ENCODE data around the gene RIPPLY3.
"Not testable (repeated sequence)": the region's sequence is repeated elsewhere in the genome, so short reads cannot be mapped to it uniquely, and the experiment has no call there.

The RIPPLY3 gene

DNA sequence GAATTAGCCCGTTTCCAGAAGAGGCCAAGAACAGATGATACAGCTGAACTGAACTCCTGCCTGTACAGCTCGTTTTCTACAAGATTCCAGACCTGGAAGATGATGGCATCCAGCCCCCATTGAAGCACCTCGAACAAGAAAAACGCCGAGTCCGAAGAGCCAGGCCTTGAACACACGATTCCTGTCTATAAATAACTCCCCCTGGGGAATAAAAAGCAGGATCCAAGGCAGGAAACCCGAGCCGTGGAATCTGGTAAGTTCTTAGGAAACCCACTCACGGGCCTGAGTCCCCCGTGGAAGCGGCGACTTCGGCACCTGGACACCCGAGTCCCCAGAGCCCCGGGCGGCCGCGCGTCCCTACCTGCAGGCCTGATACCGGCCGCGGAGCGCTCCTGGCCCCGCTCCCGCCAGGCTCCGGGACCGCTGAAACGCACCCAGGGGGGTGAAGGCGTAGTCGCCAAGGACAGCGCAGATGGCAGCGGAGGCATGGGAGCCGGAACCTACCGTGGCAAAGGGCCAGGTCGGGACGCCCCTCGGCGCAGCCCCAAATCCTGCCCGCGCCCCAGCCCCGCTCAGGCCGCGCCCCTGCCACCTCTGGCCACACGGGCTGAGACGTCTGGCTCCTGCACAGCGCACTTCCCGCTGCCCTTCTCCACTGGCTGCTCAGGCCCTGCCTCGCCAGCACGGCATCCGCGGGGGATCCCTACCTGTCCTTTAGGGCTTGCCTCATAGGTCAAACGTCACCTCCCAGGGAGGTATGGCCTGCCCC lies 26.0 kb upstream of the RIPPLY3 start:
- no peak for DNase-seq (ENCODE audit: low read depth in 1 of 2, low spot score in 1 of 2)

DNA sequence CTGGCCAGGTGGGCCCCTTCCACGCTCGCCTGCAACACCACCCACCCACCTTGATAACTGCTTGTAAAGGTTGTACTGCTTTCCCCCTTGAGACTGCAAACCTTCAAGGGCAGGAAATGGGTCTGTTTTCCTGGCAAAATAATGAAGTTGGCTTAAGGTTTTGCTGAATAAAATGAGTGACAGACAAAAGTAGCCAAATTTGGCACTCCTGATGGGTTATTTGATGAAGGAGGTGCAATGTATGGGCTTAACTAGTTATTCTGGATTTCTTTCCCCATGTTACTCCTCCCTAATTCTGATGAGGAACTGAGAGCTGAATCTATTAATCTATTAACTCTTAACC lies 25.5 kb upstream of the RIPPLY3 start:
- DNase-seq (ENCODE audit: low read depth in 1 of 2, low spot score in 1 of 2) = no peak

DNA sequence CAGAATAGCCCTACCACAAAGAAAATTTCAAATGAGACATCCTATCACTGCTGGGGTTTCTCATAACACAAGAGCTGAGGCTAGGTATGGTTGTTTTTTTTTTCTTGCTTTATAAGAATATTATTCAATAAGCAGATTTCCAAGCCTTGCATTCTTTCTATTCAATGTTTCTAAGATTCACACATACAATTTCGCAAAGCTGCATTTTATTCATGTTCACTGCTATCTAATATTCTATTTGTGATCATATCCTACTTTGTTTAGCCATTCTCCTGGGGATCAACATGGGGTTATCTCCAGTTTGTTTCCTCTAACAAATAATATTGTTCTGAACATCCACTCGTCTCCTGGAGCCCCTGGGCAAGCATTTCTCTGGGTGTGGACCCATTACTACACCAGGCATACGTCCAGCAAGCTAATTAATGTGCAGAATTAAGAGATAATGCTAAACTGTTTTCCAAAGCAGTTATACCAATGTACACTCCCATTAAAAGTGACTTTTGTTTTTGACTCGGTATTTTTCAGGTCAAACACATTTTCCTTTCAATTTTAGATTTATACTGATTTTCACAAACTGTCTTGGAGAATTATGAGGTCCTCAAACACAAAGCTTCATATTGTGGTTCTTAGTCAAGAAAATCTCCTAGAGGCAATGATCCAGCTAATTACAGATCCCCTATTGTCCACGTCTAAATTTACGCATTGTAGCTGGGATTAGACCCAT lies 24.4 kb upstream of the RIPPLY3 start:
- no peak for DNase-seq (ENCODE audit: low read depth in 1 of 2, low spot score in 1 of 2)

DNA sequence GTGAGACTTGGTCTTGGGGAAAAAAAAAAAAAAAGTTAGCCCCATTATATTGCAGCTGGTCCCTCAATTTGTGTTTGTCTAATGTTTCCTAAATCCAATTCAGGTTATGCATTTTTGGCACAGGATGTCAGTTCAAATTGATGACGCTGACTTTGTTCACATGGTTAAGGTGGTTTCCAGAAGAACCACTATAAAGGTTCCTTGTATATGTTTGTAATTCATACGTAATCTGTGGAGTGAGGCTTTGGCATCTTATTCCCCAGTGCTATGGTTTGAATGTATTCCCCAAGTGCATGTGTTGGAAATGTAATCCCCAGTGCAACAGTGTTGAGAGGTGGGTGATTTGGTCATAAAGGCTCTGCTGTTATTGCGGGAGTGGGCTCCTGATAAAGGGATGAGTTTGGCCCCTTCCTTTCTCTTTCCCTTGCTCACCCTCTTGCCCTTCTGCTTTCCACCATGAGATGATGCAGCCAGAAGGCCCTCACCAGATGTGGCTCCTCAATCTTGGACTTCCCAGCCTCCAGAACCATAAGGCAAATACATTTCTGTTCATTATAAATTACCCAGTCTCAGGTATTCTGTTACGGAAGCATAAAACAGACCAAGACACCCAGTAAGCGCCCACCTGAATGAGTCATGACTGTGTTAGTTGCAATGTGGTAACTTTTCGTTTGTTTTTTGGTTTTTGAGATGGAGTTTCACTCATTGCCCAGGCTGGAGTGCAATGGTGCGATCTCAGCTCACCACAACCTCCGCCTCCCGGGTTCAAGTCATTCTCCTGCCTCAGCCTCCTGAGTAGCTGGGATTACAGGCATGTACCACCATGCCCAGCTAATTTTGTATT lies 20.5 kb upstream of the RIPPLY3 start:
- DNase-seq (ENCODE audit: low read depth in 1 of 2, low spot score in 1 of 2) = no peak

DNA sequence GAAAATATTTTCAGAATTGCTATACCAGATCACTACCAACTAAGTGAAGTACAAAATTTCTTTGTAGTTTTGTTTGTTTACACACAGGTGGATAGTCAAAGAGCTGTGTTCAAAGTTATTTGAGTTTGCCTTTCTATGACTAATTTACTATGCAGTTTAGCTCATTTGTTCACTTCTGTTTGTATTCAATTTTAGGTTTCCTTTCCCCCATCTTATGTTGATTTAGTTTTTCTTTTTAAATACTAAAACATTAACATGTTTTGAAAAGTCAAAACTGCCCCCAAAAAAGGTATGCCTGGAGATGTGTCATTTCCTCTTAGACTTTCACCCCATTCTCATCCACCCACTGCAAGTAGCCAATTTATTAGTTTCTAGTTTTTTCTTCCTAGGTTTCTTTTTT lies 18.7 kb upstream of the RIPPLY3 start:
- no peak for DNase-seq (ENCODE audit: low read depth in 1 of 2, low spot score in 1 of 2)

DNA sequence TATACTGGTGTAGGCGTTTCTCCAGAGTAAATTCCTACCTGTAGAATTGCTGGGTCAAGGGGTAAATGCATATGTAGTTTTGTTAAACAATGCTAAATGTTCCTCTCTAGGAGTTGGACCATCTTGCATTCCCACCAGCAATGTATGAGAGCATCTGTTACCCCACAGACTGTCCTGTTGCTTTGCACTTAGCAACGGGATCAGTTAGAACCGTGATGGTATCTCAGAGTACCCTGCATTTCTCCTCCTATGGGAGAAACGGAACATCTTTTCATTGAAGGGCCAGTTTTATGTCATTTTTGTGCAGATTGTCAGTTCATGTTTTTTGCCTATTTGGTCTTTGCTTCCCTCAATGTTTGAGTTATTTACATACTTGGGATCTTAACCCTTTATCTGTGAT lies 18.0 kb upstream of the RIPPLY3 start:
- DNase-seq (ENCODE audit: low read depth in 1 of 2, low spot score in 1 of 2) = no peak

DNA sequence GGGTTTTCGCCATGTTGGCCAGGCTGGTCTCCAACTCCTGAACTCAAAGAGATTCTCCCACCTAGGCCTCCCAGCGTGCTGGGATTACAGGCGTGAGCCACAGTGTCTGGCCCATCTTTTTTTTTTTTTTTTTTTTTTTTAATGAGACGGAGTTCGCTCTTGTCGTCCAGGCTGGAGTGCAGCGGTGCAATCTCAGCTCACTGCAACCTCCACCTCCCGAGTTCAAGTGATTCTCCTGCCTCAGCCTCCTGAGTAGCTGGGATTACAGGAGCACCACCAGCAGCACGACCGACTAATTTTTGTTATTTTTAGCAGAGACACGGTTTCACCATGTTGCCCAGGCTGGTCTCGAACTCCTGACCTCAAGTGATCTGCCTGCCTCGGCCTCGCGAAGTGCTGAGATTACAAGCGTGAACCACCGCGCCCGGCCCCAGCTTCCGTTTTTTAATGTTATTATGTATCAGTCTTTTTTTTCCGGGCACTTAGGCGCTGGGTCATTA lies 17.3 kb upstream of the RIPPLY3 start:
- not testable (repeated sequence) for DNase-seq (ENCODE audit: low read depth in 1 of 2, low spot score in 1 of 2)

DNA sequence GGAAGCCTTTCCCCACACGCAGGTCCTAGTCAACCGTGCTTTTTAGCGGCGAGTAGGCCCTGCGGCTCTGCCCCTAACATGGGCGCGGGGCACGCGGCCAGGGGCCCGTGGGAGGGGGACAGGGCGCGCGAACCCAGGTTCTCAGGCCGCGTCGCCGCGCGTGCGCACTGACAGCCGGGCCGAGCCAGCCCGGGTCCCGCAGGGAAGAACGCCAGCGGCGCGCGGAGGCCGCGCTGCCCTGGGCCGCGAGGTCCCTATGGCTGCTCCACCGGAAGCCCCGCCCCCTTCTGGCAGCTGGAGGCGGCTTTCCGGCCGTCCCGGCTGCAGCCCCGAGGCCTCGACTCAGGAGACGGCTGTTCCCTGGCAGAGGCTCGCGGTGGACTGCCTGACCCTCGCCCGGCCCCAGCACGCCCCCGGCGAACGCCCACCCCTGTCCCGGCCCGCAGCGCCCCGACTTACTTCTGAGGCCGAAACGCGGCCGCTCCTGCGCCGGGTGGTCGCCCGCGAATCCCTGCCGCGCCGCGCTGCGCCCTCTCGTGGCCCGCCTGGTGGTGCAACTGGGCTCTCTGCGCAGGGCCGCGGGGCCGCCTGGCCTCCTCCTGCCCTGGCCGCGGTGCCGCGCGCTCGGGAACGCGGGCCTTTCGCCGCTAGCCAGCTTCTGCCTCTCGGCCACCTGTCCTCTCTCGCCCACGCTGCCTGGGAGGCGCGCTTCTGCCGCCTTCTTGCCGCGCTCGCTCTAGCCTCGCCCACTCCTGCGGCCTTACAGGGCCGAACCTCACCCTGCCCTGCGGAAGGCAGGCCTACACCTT lies 16.6 kb upstream of the RIPPLY3 start:
- peak; percentile 71 to 75 for DNase-seq (ENCODE audit: low read depth in 1 of 2, low spot score in 1 of 2)

DNA sequence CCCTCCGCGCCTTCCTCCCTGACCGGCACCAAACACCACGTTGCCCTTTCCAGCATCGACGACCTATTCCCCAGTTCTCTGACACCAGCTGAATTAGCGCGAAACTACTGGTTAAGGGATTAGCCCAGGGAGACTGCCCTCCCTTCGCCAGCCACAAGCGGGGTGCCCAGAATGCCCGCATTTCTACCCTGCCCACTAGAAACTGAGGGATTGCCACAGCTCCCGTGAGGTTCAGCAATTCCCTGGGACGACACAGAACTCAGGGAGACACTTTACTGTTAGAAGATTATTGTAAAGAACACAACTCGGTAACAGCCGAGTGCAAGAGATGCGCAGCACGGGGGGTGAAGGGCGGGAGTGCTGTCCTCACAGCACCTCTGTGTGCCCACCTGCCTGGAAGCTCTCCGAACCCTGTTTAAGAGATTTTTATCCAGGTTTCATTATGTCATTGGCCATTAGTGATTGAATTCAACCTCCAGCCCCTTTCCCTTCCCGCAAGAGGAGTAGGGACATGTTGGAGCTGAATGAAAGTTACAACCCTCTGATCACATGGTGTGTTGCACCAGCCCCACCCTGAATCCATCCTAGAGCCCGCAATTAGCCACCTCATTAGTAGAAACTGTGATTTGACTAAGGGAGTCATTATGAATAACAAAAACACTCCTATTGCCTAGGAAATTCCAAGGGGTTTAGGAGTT lies 15.8 kb upstream of the RIPPLY3 start:
- no peak for DNase-seq (ENCODE audit: low read depth in 1 of 2, low spot score in 1 of 2)

DNA sequence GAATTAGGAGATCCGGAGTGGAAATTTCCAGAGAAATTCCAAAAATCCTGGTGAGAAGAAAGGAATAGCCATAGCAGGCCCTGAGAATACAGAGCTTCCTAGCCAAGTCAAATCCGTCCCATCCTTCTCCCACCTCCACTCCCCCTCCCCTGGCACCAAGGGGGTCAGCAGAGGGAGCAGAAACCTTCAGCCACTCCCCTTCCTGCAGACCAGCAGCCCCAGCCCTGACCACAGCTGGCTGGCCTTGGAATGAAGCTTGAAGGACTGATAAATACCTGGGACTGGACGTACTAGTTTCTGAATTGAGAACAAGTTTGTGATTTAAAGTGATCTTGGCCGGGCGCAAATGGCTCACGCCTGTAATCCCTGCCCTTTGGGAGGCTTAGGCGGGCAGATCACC lies 13.8 kb upstream of the RIPPLY3 start:
- no peak for DNase-seq (ENCODE audit: low read depth in 1 of 2, low spot score in 1 of 2)

DNA sequence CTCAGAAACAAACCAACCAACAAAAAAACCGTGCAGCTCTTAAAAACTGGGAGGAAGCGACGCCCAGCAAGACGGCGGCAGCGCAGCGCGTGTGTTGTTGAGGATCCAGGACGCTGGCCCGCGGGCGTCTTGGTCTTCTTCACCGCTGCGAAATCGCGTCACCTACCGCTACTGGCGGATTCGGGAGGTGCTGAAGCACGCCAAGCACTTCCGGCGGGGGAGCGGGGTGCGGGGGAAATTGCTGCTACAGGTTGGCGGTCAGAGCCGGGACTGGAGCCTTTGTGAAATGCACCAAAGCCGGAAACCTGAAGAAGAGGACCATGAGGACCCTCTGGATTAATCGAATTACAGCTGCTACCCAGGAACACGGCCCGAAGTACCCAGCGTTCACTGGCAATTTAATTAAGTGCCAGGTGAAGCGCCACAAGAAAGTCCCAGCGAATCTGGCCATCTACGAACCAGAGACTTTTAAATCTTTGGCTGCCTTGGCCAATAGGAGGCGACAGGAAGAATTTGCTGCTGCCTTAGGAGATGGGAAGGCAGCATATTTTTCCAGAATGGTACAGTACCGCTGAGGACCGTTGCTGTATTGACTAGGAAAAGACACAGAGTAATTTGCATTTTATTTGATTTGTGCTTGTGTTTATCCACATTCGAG lies 11.9 kb upstream of the RIPPLY3 start:
- no peak for DNase-seq (ENCODE audit: low read depth in 1 of 2, low spot score in 1 of 2)

DNA sequence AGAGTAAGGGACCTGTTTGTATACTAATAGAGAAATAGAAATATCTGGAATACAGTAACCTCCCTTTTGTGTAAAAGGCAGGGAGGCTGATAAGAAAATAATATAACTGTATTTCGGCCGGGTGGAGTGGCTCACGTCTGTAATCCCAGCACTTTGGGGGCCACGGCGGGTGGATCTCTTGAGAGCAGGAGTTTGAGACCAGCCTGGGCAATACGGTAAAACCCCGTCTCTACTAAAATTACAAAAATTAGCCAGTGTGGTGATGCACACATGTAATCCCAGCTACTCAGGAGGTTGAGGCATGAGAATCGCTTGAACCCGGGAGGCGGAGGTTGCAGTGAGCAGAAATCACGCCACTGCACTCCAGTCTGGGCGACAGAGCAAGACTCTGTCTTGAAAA lies 11.2 kb upstream of the RIPPLY3 start:
- not testable (repeated sequence) for DNase-seq (ENCODE audit: low read depth in 1 of 2, low spot score in 1 of 2)

DNA sequence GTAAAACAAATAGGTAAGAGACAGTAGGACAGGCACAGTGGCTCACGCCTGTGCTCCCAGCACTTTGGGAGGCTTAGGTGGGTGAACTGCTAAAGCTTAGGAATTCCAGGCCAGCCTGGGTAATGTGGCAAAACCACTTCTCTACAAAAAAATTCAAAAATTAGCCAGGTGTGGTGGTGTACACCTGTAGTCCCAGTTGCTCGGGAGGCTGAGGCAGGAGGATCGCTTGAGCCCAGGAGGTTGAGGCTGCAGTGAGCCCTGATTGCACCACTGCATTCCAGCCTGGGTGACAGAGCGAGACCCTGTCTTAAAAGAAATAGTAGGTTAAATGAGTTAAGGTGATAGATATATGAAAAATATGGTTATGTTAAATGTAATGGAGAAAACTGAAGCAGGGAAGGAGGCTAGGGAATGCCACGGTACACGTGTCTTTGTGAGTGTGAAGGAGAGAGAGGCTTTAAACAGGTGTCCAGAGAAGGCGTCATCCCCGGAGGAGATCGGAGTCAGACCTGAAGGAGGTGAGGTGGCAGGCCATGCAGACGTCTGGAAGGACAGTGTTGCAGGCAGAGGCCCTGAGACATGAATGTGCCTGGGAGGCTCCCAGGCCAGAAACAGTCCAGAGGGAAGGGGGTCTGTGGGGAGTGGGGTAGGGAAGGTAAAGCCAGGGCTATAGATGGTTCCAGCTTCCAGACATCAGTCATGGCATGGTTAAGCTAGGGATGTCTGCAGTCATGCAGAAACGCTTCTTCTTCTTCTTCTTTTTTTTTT lies 7.2 kb upstream of the RIPPLY3 start:
- no peak for DNase-seq (ENCODE audit: low read depth in 1 of 2, low spot score in 1 of 2)

DNA sequence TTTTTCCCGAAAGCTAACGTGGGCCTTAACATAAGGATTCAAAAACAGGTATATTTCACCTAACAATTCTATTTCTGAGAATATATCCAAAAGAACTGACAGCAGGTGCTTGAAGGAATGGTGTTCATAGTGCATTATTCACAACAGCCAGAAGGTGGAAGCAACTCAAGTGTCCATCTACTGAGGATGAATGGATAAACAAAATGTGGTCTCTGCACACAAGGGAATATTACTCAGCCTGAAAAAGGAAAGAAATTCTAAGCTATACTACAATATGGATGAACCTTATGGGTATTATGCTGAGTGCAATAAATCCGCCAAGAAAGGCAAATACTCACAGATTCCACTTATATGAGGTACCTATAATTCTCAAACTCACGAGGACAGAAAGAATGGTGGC lies 6.1 kb upstream of the RIPPLY3 start:
- no peak for DNase-seq (ENCODE audit: low read depth in 1 of 2, low spot score in 1 of 2)

DNA sequence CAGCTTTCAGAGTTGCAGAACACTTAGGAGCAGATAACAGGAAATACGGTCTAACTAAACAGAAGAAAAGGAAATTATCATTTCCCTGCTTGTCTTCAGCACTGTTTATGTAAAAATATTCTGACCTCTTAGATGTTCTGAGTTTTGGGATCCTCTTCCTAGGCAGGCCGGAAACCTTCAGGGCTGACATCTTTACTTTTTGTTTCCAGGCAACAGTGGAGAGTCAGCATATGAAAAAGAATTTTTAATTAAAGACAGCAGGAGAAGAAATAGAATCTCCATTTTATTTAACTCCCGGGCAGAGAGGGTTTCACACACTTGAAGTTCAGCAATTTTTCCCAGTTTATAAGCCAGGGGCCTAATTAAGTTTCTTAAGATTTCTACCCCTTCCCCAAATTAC lies 5.1 kb upstream of the RIPPLY3 start:
- no peak for DNase-seq (ENCODE audit: low read depth in 1 of 2, low spot score in 1 of 2)

DNA sequence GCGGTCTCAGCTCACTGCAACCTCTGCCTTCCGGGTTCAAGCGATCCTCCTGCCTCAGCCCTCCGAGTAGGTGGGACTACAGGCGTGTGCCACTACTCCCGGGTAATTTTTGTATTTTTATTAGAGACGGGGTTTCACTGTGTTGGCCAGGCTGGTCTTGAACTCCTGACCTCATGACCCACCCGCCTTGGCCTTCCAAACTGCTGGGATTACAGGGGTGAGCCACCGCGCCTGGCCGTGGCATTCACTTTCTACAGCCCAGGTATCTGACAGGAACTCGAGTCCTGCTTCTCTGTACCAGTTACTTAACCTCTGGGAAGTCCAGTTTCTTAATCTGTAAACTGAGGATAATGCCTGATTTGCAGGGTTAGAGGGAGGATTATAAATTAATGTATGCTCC lies 3.7 kb upstream of the RIPPLY3 start:
- not testable (repeated sequence) for DNase-seq (ENCODE audit: low read depth in 1 of 2, low spot score in 1 of 2)

DNA sequence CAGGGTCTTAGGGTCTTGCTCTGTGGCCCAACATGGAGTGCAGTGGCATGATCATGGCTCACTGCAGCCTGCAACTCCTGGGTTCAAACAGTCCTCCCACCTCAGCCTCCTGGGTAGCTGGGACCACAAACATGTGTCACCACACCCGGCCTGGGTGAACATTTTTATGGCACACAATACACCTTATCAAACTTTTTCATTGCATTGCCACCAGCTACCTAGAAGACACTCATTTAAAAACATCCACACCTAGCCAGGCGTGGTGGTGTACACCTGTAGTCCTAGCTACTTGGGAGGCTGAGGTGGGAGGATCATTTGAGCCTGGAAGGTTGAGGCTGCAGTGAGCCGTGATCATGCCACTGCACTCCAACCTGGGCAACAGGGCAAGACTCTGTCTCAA lies 2.6 kb upstream of the RIPPLY3 start:
- DNase-seq (ENCODE audit: low read depth in 1 of 2, low spot score in 1 of 2) = not testable (repeated sequence)

DNA sequence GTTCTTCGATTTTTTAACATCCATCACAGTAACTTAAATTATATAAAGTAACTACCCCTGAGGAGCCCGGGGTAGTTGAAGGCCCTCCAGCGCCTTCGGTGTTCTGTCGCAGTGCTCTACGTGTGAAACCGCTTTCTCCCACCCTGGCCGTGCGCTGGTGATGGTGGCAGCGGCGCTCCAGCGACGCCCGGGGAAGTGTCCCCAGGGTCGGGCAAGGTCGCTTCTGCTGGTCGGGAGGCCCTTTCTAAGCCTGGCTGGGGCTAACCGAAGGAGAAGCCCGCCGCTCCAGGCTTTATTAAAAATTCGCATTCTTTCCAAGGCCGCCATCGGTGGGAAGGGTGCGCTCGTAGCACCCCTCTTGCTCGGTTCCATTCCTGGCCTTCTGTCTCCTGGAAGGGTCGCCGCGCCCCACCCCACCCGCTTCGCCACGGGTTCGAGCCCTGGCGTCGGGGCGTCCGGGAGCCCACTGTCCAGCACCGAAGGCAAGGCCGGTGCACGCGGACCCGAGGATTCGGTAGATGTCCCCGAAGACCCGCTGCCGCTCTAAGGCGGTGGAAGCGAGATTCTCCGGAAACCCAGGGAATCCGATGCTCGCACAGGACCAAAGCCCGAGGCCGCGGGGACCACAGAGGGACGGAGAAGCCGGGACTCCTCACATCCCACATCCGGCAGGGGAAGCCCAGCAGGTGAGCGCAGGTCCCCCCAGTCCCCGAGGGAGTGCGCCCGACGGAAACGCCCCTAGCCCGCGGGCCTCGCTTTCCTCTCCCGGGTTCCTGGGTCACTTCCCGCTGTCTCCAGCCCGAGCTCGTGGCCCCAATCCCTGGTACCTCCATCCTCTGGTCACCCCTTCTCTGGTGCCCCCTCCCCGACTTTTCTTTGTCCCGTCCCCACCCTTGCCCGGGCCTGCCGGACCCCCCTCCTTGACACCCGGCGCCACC lies 685 bp upstream of the RIPPLY3 start:
- DNase-seq (ENCODE audit: low read depth in 1 of 2, low spot score in 1 of 2) = no peak
